ENCODE results near the gene IFRD2. TPM values are rescaled to one million over a fixed set of nuclear protein-coding genes. Genes with fewer than 3 reads are reported as not detected.

The IFRD2 gene
- total and polyA plus RNA-seq, 9 of the 15 experiments (the other 6 are each of a cell fraction or from before 2014, with no cell fraction given) = 30.5 to 115 (median 52.8) TPM

DNA sequence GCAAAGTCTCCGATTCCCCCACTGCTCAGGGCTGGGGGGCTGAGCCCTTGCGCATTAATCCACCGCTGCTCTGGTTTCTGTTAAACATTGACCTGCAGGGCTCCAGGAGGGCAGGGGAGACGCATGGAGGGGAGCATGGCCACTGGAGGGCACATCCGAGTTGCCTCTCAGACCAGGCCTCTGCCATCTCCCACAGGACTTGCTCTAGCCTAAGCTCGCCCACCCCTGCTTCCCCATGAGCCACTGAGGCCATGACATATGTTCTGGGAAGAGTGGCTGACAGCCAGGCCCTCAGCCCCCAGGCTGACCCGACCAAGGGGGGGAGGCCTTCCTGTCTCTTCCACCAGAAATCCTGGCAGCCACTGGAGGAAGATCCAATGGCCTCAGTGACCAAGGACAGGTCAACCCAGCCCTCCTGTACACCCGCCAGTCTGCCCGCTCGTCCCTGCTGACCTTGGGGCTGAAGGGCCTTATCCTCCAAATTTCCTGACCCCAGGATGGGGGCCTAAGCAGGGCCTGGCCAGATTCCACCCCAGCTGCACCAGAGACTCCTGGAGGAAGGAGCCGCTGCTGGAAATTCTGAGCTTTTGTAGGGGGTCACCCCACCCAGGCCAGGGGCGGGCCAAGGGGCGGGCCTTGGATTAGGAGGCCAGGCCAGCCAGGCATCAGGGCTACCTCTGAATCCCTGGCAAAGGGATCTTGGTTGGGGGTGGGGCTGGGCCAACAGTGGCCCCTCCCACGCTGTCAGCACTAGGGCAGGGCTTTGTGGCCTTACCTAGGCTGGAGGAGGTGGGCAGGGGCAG, 11.0 kb upstream of the IFRD2 start, which contains the start of gene HYAL1 (continued):
- TF ChIP-seq RBBP5 (IDR thresholded peaks at IDR 0.05; ENCODE audit: borderline replicate concordance, insufficient read depth, low read length, poor library complexity, severe bottlenecking) (no peak), HCFC1 (IDR thresholded peaks at IDR 0.05; ENCODE audit: low read depth, low read length) (peak; percentile 9; the same call in 1 of the 2 replicates), PURB (CRISPR knock-in tag; IDR thresholded peaks at IDR 0.05; ENCODE audit: low read depth) (no peak), RBFOX2 (IDR thresholded peaks at IDR 0.05; ENCODE audit: low read depth, low read length) (peak; percentile 73), RFX1 (IDR thresholded peaks at IDR 0.05) (no peak), MEIS2 (IDR thresholded peaks at IDR 0.05; ENCODE audit: partially characterized antibody) (peak; percentile 8), ZNF75A (CRISPR knock-in tag; IDR thresholded peaks at IDR 0.05) (no peak), MAFF (IDR thresholded peaks at IDR 0.05; ENCODE audit: low read length) (no peak), MTA2 (IDR thresholded peaks at IDR 0.05; ENCODE audit: low read depth) (no peak), ETV5 (CRISPR knock-in tag; IDR thresholded peaks at IDR 0.05; ENCODE audit: low read depth) (no peak), POLR2G (IDR thresholded peaks at IDR 0.05; ENCODE audit: low read depth, low read length) (peak; percentile 80), CREM (IDR thresholded peaks at IDR 0.05; ENCODE audit: low read depth) (peak; percentile 23; the same call in 1 of the 2 replicates), ZBTB7A (IDR thresholded peaks at IDR 0.05; ENCODE audit: borderline replicate concordance, control insufficient read depth, low read depth, low read length) (peak; percentile 56; the same call in 1 of the 2 replicates), CBX3 (IDR thresholded peaks at IDR 0.05; ENCODE audit: borderline replicate concordance in 1 of 2, low read length in 2 of 2) (no peak)
- TF ChIP-seq, protein P1, sequence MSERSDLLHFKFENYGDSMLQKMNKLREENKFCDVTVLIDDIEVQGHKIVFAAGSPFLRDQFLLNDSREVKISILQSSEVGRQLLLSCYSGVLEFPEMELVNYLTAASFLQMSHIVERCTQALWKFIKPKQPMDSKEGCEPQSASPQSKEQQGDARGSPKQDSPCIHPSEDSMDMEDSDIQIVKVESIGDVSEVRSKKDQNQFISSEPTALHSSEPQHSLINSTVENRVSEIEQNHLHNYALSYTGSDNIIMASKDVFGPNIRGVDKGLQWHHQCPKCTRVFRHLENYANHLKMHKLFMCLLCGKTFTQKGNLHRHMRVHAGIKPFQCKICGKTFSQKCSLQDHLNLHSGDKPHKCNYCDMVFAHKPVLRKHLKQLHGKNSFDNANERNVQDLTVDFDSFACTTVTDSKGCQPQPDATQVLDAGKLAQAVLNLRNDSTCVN (CRISPR knock-in tag; IDR thresholded peaks at IDR 0.05) = no peak
- TF ChIP-seq, protein P2, sequence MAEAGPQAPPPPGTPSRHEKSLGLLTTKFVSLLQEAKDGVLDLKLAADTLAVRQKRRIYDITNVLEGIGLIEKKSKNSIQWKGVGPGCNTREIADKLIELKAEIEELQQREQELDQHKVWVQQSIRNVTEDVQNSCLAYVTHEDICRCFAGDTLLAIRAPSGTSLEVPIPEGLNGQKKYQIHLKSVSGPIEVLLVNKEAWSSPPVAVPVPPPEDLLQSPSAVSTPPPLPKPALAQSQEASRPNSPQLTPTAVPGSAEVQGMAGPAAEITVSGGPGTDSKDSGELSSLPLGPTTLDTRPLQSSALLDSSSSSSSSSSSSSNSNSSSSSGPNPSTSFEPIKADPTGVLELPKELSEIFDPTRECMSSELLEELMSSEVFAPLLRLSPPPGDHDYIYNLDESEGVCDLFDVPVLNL (CRISPR knock-in tag; IDR thresholded peaks at IDR 0.05; ENCODE audit: low read depth) = no peak
- TF ChIP-seq, protein P3, sequence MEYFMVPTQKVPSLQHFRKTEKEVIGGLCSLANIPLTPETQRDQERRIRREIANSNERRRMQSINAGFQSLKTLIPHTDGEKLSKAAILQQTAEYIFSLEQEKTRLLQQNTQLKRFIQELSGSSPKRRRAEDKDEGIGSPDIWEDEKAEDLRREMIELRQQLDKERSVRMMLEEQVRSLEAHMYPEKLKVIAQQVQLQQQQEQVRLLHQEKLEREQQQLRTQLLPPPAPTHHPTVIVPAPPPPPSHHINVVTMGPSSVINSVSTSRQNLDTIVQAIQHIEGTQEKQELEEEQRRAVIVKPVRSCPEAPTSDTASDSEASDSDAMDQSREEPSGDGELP (CRISPR knock-in tag; IDR thresholded peaks at IDR 0.05; ENCODE audit: borderline replicate concordance) = peak; percentile 33; the same call in 1 of the 2 replicates
